H1 (cell line): ENCODE results near the gene KCNK13. TPM values are rescaled to one million over a fixed set of nuclear protein-coding genes. Genes with fewer than 3 reads are reported as not detected.

Experiments
- CTCF ChIA-PET: fragments of 300-600 bp; sonication (Branson Sonifier 250); formaldehyde crosslinking; loops from one replicate; lab custom pipeline; 2021; ENCODE audit not compliant: partially characterized antibody; lab: Charles Lee
- POLR2A ChIA-PET: fragments of 300-600 bp; sonication (Branson Sonifier 250); formaldehyde crosslinking; loops from one replicate; lab custom pipeline; 2021; ENCODE audit warnings: inconsistent platforms; ENCODE audit not compliant: partially characterized antibody; lab: Charles Lee
- DNase-seq, 2 experiments: peaks; one replicate each; pipeline versions ENCODE4 v3.0.0 to v3.0.0-alpha.2; 2010 to 2022; ENCODE audit warnings: low spot score in 2 of 2, low read depth in 1 of 2, mixed read lengths in 1 of 2
- FAIRE-seq: peaks from 2 replicates; lab custom pipeline; 2011; peaks lifted over from hg19 to GRCh38; lab: Jason Lieb, UNC
- H2AFZ ChIP-seq: 2 replicates; pipeline ENCODE4 v1.8.1; 2012; ENCODE audit warnings: low read length, inconsistent platforms
- H2AK5ac ChIP-seq: 2 replicates; pipeline ENCODE4 v1.6.1; 2013; ENCODE audit warnings: low read depth, low read length
- H2BK120ac ChIP-seq: replicated peaks from 2 replicates; pipeline ENCODE3; 2013; ENCODE audit warnings: low read depth, low read length, inconsistent platforms
- H2BK12ac ChIP-seq: 2 replicates; pipeline ENCODE4 v1.6.1; 2013; ENCODE audit warnings: low read depth, low read length
- H2BK15ac ChIP-seq: 2 replicates; pipeline ENCODE4 v1.6.1; 2013; ENCODE audit warnings: low read length
- H2BK20ac ChIP-seq: 2 replicates; pipeline ENCODE4 v1.6.1; 2013; ENCODE audit warnings: low read length
- H2BK5ac ChIP-seq: 2 replicates; pipeline ENCODE4 v1.6.1; 2013; ENCODE audit warnings: low read depth, low read length
- H3K14ac ChIP-seq: 2 replicates; pipeline ENCODE4 v1.6.1; 2013; ENCODE audit warnings: inconsistent platforms; ENCODE audit not compliant: insufficient read length
- H3K18ac ChIP-seq: 2 replicates; pipeline ENCODE4 v1.6.1; 2013; ENCODE audit warnings: low read length; ENCODE audit errors: extremely low read depth
- H3K23ac ChIP-seq: 2 replicates; pipeline ENCODE4 v1.6.1; 2013; ENCODE audit warnings: inconsistent platforms; ENCODE audit not compliant: insufficient read length
- H3K23me2 ChIP-seq: 2 replicates; pipeline ENCODE4 v1.6.1; 2013; ENCODE audit warnings: low read depth, low read length
- H3K27ac ChIP-seq: 2 replicates; pipeline ENCODE4 v1.6.1; 2011; ENCODE audit warnings: low read depth, low read length, inconsistent platforms
- H3K27me3 ChIP-seq, 4 experiments: replicated peaks in 1 of 4; 1 replicate in 1 of 4; 2 replicates in 3 of 4; pipeline versions ENCODE4 v1.6.1 to v1.8.1; 2011 to 2013; ENCODE audit warnings: low read length in 3 of 4, mild to moderate bottlenecking in 3 of 4, inconsistent platforms in 2 of 4, mixed read lengths in 2 of 4, moderate library complexity in 1 of 4; ENCODE audit not compliant: control insufficient read depth in 3 of 4, insufficient read depth in 3 of 4; ENCODE audit errors: extremely low read depth in 1 of 4
- H3K36me3 ChIP-seq, 4 experiments: 2 replicates each; pipeline versions ENCODE4 v1.6.1 to v1.8.1; 2011 to 2013; ENCODE audit warnings: mild to moderate bottlenecking in 4 of 4, low read length in 3 of 4, moderate library complexity in 2 of 4, control low read depth in 1 of 4, inconsistent platforms in 1 of 4; ENCODE audit not compliant: insufficient read depth in 4 of 4, control insufficient read depth in 2 of 4
- H3K4ac ChIP-seq: replicated peaks from 2 replicates; pipeline ENCODE3; 2013; ENCODE audit warnings: low read length, low read depth, mixed read lengths, inconsistent platforms; ENCODE audit not compliant: insufficient read length
- H3K4me1 ChIP-seq, 4 experiments: replicated peaks in 1 of 4; 1 replicate in 1 of 4; 2 replicates in 3 of 4; pipeline versions ENCODE4 v1.6.1 to v1.8.1; 2011 to 2013; ENCODE audit warnings: low read length in 3 of 4, inconsistent platforms in 2 of 4, mixed read lengths in 1 of 4; ENCODE audit not compliant: insufficient read depth in 4 of 4, control insufficient read depth in 3 of 4
- H3K4me2 ChIP-seq, 2 experiments: 2 replicates each; pipeline versions ENCODE4 v1.6.1 to v1.8.1; 2011 to 2013; ENCODE audit warnings: low read depth in 2 of 2, low read length in 2 of 2, control low read depth in 1 of 2, inconsistent platforms in 1 of 2, mild to moderate bottlenecking in 1 of 2; ENCODE audit not compliant: insufficient read depth in 1 of 2
- H3K4me3 ChIP-seq, 4 experiments: fragments of 200-600, 300-600 bp in 1 of 4; sonication (generic), shearing (Covaris generic), sonication (Bioruptor Twin) in 1 of 4; 2 replicates each; pipeline versions ENCODE4 v1.5.1 to v1.8.1; 2011 to 2016; ENCODE audit warnings: low read length in 4 of 4, low read depth in 3 of 4, control low read depth in 2 of 4, inconsistent platforms in 2 of 4, mild to moderate bottlenecking in 2 of 4, mixed read lengths in 1 of 4, moderate library complexity in 1 of 4; ENCODE audit not compliant: insufficient read depth in 2 of 4; ENCODE audit errors: extremely low read depth in 1 of 4
- H3K56ac ChIP-seq: replicated peaks from 2 replicates; pipeline ENCODE3; 2013; ENCODE audit warnings: low read depth, mild to moderate bottlenecking, mixed read lengths, low read length, inconsistent platforms; ENCODE audit not compliant: insufficient read length
- H3K79me1 ChIP-seq: 2 replicates; pipeline ENCODE4 v1.6.1; 2013; ENCODE audit warnings: low read depth, low read length, control low read depth
- H3K79me2 ChIP-seq, 2 experiments: 2 replicates each; pipeline versions ENCODE4 v1.6.1 to v1.8.1; 2012 to 2013; ENCODE audit warnings: low read length in 2 of 2, mild to moderate bottlenecking in 2 of 2, inconsistent platforms in 1 of 2; ENCODE audit not compliant: insufficient read depth in 2 of 2, control insufficient read depth in 1 of 2
- H3K9ac ChIP-seq, 4 experiments: replicated peaks in 1 of 4; 1 replicate in 1 of 4; 2 replicates in 3 of 4; pipeline versions ENCODE4 v1.6.1 to v1.8.1; 2011 to 2013; ENCODE audit warnings: low read depth in 3 of 4, low read length in 3 of 4, control low read depth in 2 of 4, mild to moderate bottlenecking in 2 of 4, moderate library complexity in 2 of 4, inconsistent platforms in 1 of 4; ENCODE audit errors: extremely low read depth in 1 of 4
- H3K9me3 ChIP-seq, 2 experiments: 2 replicates each; pipeline versions ENCODE4 v1.6.1 to v1.8.1; 2012 to 2013; ENCODE audit warnings: mild to moderate bottlenecking in 2 of 2, moderate library complexity in 2 of 2, control low read depth in 1 of 2, inconsistent platforms in 1 of 2, low read depth in 1 of 2, low read length in 1 of 2, mixed read lengths in 1 of 2; ENCODE audit not compliant: insufficient read depth in 2 of 2
- H4K20me1 ChIP-seq, 2 experiments: replicated peaks in 1 of 2; 2 replicates each; pipeline versions ENCODE3 to v1.8.1; 2011 to 2013; ENCODE audit warnings: inconsistent platforms in 2 of 2, low read length in 2 of 2, mild to moderate bottlenecking in 1 of 2; ENCODE audit not compliant: insufficient read depth in 2 of 2, control insufficient read depth in 1 of 2
- H4K5ac ChIP-seq: 2 replicates; pipeline ENCODE4 v1.6.1; 2013; ENCODE audit warnings: low read length, low read depth, mixed read lengths, inconsistent platforms; ENCODE audit not compliant: insufficient read length
- H4K8ac ChIP-seq: 2 replicates; pipeline ENCODE4 v1.8.0; 2013; ENCODE audit warnings: mild to moderate bottlenecking, moderate library complexity, low read length, inconsistent platforms; ENCODE audit not compliant: insufficient read depth; ENCODE audit errors: extremely low read depth
- H4K91ac ChIP-seq: replicated peaks from 2 replicates; pipeline ENCODE3; 2013; ENCODE audit warnings: low read length, mixed read lengths, inconsistent platforms; ENCODE audit not compliant: insufficient read length
- BACH1 ChIP-seq: IDR thresholded peaks from 2 replicates; pipeline ENCODE4 v1.6.1; 2012; ENCODE audit warnings: low read length, improper control_type of control experiment
- BRCA1 ChIP-seq: IDR thresholded peaks from 2 replicates; pipeline ENCODE4 v1.6.1; 2012; ENCODE audit warnings: low read depth, low read length, improper control_type of control experiment
- CBX8 ChIP-seq: fragments of 300-800, 300-1000 bp; sonication (generic); IDR thresholded peaks from 2 replicates; pipeline ENCODE4 v1.7.1; 2016; ENCODE audit warnings: low read depth, low read length, borderline replicate concordance
- CTCF ChIP-seq, 3 experiments: IDR thresholded peaks; 1 replicate in 2 of 3; 2 replicates in 1 of 3; pipeline versions ENCODE4 v1.5.1 to v1.6.1; 2011; ENCODE audit warnings: low read length in 3 of 3, mild to moderate bottlenecking in 3 of 3, inconsistent platforms in 2 of 3, low read depth in 1 of 3, moderate library complexity in 1 of 3; ENCODE audit not compliant: insufficient read depth in 1 of 3; ENCODE audit errors: control extremely low read depth in 1 of 3
- EP300 ChIP-seq, 2 experiments: IDR thresholded peaks; 1 replicate in 1 of 2; 2 replicates in 1 of 2; pipeline ENCODE4 v1.6.1; 2011 to 2012; ENCODE audit warnings: low read depth in 2 of 2, low read length in 2 of 2, mild to moderate bottlenecking in 2 of 2, borderline replicate concordance in 1 of 2, inconsistent platforms in 1 of 2, moderate library complexity in 1 of 2
- EZH2 ChIP-seq: fragments of 200-600 bp; sonication (generic); IDR thresholded peaks from 2 replicates; pipeline ENCODE4 v1.7.1; 2012; ENCODE audit warnings: low read depth, mild to moderate bottlenecking, moderate library complexity, low read length, inconsistent platforms; ENCODE audit not compliant: severe bottlenecking
- HDAC6 ChIP-seq: IDR thresholded peaks from one replicate; pipeline ENCODE4 v1.7.1; 2012; ENCODE audit warnings: low read depth, mild to moderate bottlenecking, inconsistent platforms, low read length, moderate library complexity
- KDM5A ChIP-seq: fragments of 200-600 bp; IDR thresholded peaks from 2 replicates; pipeline ENCODE4 v1.7.1; 2012; ENCODE audit warnings: mild to moderate bottlenecking, low read length, inconsistent platforms, mixed read lengths
- RXRA ChIP-seq: IDR thresholded peaks from 2 replicates; pipeline ENCODE4 v1.6.1; 2011; ENCODE audit warnings: low read depth, mild to moderate bottlenecking, low read length, moderate library complexity; ENCODE audit not compliant: insufficient read depth
- SUZ12 ChIP-seq: fragments of 200-600 bp; sonication (generic); IDR thresholded peaks from 2 replicates; pipeline ENCODE4 v1.6.1; 2012; ENCODE audit warnings: mild to moderate bottlenecking, inconsistent platforms, low read length, moderate library complexity, mixed read lengths
- WGBS, 2 experiments: shearing (Covaris generic) in 1 of 2; methylation state at CpG; one replicate each; pipeline versions ENCODE4 v1.1.6 to v1.1.7; 2013 to 2015; ENCODE audit warnings: low lambda C conversion rate in 2 of 2, mixed read lengths in 2 of 2, inconsistent platforms in 1 of 2, low coverage in 1 of 2, missing lambda C conversion rate in 1 of 2; ENCODE audit not compliant: insufficient replicate concordance in 2 of 2, insufficient coverage in 1 of 2, insufficient read length in 1 of 2; ENCODE audit errors: extremely low coverage in 1 of 2, missing lambda C conversion rate in 1 of 2; 5-methylcytosine and 5-hydroxymethylcytosine counted together
- polyA plus RNA-seq, 7 experiments: library from polyadenylated mRNA; depleted of rRNA in 3 of 7; stranded (reverse) in 5 of 7; unstranded in 2 of 7; fragments of >200 nt in 5 of 7; fragments of 200-250 nt in 2 of 7; gene quantifications; 1 replicate in 5 of 7; 2 replicates in 1 of 7; 4 replicates in 1 of 7; pipeline versions ENCODE4 v1.2.1 to v1.2.3, GENCODE V29; 2011 to 2013; ENCODE audit warnings: missing spikeins in 2 of 7, mixed read lengths in 2 of 7
- total RNA-seq: library from RNA; stranded (reverse); fragmentation: NEBNext Ultra II Directional; extraction: Animal tissue kit (Norgen Biotek cat#: 25700); gene quantifications from 2 replicates; pipeline ENCODE4 v1.2.1, GENCODE V29; 2021

Gene KCNK13
- total and polyA plus RNA-seq, 2 of the 8 experiments (the other 6 are each of a cell fraction or from before 2014, with no cell fraction given) = 0.39 to 0.48 TPM

- H3K27ac ChIP-seq = no peak overlapping the region
- WGBS, 2 experiments = 91% methylated on average over 12 of the region's 12 CpGs; no CpG with 5 or more reads in 1 of the 2 experiments
- H2BK15ac ChIP-seq = no peak overlapping the region
- no peak overlapping the region for H3K9ac ChIP-seq
- H3K4me1 ChIP-seq = no peaks in the 10 kb centered on the region
- no peaks in the 10 kb centered on the region for H3K9me3 ChIP-seq
- ChIA-PET POLR2A (no interaction called here), CTCF (interaction anchor here (0.9 to 2.5 kb wide), 4 partner anchors 11 to 124 kb away, joined by 3 to 10 read pairs (median 6); no protein-coding TSS in a partner anchor)
- no peak overlapping the region for H3K14ac ChIP-seq
- H3K36me3 ChIP-seq = no peaks in the 10 kb centered on the region
- H2BK120ac ChIP-seq = no peak overlapping the region
- no peak overlapping the region for H2BK20ac ChIP-seq
- H3K79me1 ChIP-seq = no peaks in the 10 kb centered on the region
- no peak overlapping the region for H3K4me2 ChIP-seq
- H4K91ac ChIP-seq = no peak overlapping the region
- no peaks in the 10 kb centered on the region for H4K20me1 ChIP-seq
- H3K4me3 ChIP-seq = no peak overlapping the region
- no peaks in the 10 kb centered on the region for H3K79me2 ChIP-seq
- H2AFZ ChIP-seq = no peak overlapping the region; the same call in 1 of the 2 replicates
- FAIRE-seq = no peak
- H2BK5ac ChIP-seq = no peak overlapping the region
- no peak overlapping the region for H4K8ac ChIP-seq
- H3K23me2 ChIP-seq = no peaks in the 10 kb centered on the region
- H4K5ac ChIP-seq = no peak overlapping the region
- no peak overlapping the region for H3K18ac ChIP-seq
- H3K27me3 ChIP-seq = no peaks in the 10 kb centered on the region
- DNase-seq = no peak
- no peak overlapping the region for H3K56ac ChIP-seq
- no peak overlapping the region for H3K4ac ChIP-seq
- no peak overlapping the region for H2AK5ac ChIP-seq
- no peak overlapping the region for H2BK12ac ChIP-seq
- no peak overlapping the region for H3K23ac ChIP-seq
- TF ChIP-seq EZH2 = no peak
- TF ChIP-seq SUZ12 = no peak
- TF ChIP-seq CTCF (IDR thresholded peaks at IDR 0.05; ENCODE audit: control extremely low read depth in 1 of 3, insufficient read depth in 1 of 3, low read depth in 1 of 3, low read length in 3 of 3) = no peak
- TF ChIP-seq CBX8 = no peak
- TF ChIP-seq BRCA1 = no peak
- no peak for TF ChIP-seq BACH1
- no peak for TF ChIP-seq EP300 (IDR thresholded peaks at IDR 0.05; ENCODE audit: borderline replicate concordance in 1 of 2, low read depth in 2 of 2, low read length in 2 of 2)
- no peak for TF ChIP-seq RXRA
- TF ChIP-seq HDAC6 = no peak
- TF ChIP-seq KDM5A = no peak
Measured at GRCh38 chr14:90111895-90112534, 50.2 kb downstream of the KCNK13 start.
